ENCODE data around the gene AP3S2.

Gene AP3S2

DNA sequence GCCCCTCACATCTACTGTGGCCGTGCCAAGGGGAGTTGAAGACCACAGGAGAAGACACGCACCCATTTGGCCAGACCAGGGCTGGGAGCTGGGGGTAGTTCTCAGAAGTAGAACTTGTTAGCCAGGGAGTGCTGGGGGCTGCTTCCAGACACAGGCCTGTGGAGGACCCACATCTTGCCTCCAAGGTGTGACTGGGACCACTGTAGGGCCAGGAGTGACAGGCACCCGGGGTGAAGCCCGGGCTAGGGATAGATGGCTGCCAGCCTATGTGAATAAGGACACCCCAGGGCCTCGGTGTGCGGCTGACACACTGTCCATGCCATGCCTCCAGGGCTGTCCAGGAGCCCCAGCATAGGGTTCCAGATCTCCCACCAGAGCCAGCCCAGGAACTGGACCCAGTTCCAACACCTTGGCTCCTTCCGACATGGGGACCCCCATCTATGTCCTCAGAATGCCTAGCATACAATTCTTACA is 80.9 kb downstream of the AP3S2 start:
- no peak for FAIRE-seq

DNA sequence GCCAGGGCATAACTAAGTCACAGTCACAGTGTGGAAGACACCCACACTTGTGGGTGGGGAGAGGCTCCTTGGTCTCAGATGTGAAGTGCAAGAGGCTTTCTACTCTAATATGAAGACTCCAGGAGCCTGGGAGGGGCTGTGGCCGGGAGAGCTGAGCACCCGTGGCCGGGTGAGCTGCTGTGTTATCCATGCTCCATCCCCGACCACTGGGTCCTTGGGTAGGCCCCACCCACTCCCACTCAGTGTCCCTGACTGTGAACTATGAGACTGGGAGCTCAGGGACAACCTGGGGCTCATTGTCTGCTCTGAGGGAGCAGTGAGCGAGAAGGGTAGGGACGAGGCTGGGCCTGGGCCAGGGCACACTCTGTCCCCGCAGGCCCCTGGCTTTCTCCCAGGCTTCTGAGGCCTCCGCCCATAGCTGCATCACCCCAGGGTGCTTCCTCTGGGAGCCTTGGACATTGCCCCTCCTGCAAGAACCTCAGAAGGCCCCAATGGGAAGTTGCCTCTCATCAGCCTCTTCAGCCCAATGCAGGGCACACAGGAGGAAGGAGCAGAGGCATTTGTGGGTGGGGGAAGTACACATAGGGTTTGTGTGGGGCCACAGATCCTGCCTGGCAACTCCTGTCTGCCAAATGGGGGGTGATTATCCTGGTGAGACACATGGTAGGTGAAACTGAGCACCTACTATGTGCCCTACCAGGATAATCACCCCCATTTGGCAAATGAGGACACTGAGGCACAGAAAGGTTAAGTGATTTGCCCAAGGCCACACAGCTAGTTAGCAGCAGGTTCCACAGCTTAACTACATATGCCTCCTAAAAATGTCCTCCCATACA is 81.6 kb downstream of the AP3S2 start:
- FAIRE-seq, result no peak

DNA sequence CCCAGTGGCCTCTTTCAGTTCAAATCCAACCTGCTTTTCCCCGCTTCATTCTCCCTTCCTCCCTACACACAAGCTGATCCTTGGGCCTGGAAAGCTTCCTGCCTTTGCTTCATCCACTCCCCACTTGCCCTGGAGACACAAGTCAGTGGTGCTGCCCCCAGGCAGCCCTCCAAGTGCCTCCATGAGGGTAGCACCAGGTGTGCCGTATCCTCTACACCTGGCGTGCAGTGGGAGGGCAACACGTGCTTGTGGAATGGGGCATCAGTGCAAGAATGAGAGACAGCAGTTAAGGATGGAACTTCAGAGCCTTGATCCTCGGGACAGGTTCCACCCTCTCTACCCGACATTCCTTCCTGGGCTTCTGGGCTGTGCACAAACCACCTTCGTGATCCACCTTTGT is 83.0 kb downstream of the AP3S2 start:
- FAIRE-seq, result no peak

DNA sequence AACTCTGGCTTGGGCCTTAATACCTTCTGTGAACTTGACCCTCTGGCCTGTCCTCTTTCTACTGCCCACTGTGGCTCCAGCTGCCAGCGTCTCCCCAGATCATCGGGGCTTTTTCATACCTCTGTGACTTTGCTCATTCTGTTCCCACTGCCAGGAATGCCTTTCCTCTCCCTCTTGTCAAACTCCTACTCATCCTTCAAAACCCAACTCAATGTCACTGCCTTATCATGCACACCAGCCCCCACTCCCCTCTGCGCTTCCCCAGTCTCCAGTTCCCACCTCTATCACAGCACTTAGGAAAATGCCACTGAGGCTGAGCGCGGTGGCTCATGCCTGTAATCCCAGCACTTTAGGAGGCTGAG is 84.0 kb downstream of the AP3S2 start:
- no peak for FAIRE-seq

- FAIRE-seq, result no peak
Measured at GRCh38 chr15:89809093-89809786, 84.6 kb downstream of the AP3S2 start.

- no peak for FAIRE-seq
Measured at GRCh38 chr15:89808160-89808870, 85.5 kb downstream of the AP3S2 start.

GRCh38 chr15:89807689-89808088 is 86.1 kb downstream of the AP3S2 start:
- no peak for FAIRE-seq

GRCh38 chr15:89806559-89807550 is 86.9 kb downstream of the AP3S2 start:
- FAIRE-seq, result no peak

DNA sequence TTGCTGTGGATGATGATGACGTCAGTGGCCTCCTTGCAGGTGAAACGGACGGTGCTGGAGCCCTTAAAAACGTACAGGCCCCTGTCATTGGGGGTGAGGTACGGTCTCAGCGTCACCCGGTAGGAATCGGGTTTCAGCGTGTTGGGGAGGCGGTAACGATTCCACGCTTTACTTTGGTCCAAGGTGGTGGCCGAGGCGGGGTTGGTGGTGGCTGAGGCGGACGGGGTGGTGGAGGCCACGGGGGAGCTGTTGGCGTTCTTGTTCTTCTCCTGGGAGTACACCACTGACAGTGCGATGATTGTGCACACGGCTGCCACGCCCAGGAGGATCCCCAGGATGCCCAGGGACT is 87.6 kb downstream of the AP3S2 start:
- FAIRE-seq, result no peak

GRCh38 chr15:89805241-89806209 is 88.3 kb downstream of the AP3S2 start:
- FAIRE-seq, result no peak

- FAIRE-seq, result no peak
Measured at GRCh38 chr15:89803941-89804800, 89.6 kb downstream of the AP3S2 start.

DNA sequence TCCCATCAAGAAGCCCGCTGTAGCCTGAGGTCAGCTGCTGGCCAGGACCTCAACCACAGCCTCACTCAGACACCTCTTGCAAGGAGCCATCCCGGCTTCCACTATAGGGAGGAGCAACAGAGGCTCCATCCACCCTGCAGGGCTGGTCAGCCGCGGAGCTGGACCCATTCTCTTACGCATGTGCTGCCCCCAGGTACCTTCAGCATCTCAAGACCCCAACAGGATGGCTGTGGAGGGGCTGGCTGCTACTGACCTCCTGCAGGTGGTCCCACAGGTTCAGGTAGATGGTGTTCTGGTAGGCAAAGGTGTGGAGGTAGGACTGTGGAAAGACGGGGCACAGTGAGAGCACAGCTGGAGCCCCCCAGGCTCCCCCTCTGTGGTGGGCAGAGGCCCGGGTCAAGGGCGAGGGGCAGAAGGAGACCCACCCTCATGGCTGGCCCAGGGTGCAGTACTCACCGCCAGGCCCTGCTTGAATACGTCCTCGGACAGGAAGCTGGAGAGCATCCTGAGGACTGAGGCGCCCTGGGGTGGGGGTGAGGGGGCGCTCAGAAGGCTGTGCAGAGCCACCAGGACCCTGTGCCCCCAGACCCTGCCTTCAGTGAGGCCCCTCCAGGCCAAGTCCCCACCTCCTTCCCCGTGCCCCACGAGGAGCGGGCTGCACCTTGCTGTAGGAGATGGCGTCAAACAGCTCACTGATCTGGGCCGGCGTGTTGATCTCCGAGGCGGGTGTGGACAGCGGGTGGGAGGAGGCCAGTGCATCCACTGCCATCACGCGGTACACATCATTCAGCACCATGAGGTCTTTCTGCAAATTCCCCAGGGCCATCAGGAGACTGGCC is 90.6 kb downstream of the AP3S2 start:
- no peak for FAIRE-seq

DNA sequence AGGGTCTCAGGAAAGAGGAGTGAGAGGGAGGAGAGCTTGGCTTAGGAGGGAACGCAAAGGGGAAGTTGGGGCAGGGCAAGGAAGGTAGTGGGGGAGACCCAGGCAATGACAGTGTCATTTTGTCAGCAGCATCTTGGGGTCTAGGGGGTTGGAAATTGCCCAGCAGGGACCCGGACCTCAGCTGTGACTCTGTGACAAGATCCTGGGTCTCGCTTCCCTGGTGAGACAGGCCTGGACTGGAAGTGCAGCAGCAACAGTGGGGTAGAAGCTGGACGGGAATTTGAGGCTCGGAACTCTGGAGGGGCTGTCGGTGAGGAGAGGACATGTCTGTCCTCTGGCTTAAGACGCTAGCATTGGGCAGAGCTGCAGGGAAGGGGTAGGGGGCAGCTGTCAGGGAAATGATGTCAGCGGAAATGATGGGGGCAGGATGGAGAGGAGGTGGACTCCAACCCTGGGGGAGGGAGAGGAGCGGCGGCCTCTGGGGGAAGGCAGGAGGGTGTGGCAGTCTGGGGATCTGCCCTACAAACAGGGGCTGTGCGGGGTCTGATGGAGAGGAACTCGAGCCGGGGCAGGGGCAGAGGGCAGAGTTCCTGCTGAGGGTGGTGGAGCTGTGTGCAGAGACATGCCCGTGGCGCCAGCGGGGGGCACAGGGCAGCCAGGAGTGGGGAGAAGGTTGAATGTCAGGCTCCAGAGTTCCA is 91.4 kb downstream of the AP3S2 start:
- FAIRE-seq, result no peak

DNA sequence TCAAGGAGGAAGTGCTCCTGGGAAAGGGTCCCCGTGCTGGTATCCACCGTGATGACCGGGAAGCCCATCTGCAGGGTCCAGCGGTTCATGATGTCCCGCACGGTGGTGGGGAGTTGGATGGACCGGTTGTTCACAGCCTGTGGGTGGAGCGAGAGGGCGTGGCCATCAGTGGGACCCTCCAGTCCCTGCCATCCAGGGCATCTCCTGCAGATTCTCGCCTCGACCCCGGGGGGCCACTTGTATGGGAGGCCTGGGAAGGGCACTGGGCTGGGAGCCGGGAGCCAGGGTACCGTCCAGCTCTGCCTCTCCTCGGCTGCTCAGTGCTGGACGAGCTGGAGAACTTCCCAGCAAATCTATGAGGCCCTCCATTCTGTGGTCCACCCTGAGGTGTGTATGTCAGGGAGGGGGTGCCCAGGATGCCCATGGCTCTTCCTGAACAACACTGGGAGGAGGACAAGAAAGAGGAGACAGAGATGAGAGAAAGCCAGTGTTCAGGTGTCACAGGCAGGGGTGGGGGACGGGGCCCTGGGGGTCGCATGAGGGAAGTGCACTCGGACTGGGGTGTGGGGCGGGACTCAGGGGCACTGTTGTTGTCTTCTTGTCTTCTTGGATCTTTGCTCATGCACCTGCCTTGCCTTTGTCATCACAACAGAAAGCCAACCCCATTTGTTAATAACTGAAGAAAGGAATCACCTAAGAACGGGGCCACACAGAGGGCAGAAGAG is 92.2 kb downstream of the AP3S2 start:
- FAIRE-seq, result no peak

DNA sequence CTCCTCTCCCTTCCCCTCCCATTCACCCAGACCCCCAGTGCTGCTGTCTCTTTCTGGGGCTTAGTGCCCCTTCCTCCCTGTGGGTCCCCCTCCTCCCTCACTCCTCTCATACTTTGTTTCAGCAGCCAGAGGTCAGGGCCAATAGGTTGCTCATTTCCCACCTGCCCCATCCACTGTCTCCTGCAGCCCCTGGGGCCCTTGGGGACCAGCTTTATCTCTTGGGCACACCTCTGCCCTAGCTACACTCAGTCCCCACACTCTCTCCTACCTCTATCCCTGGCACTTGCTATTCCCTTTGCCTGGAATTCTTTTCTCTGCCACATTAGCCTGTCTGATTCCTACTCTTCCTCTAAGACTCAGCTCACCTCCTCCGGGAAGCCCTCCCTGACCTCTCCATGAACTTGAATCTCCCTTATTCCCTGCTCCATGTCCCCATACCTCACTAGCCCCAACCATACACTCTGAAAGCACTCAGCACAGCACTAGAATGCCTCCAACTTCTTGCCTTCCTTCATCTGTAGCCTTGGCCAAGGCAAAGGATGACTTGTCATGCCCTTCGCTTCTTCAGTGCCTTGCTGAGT is 93.8 kb downstream of the AP3S2 start:
- FAIRE-seq, result no peak

- FAIRE-seq, result no peak
Measured at GRCh38 chr15:89799011-89799911, 94.5 kb downstream of the AP3S2 start.
